OCI-LY1 (cell line): ENCODE results near the gene CLOCK.

Source experiments
- CTCF ChIP-seq: fragments of 200-600 bp; sonication (generic), shearing (Covaris generic); IDR thresholded peaks from 2 replicates; pipeline ENCODE4 v1.5.1; 2017; ENCODE audit warnings: mild to moderate bottlenecking, antibody characterized with exemption, low read length, moderate library complexity, mixed read lengths
- EZH2 ChIP-seq: fragments of 200-600 bp; sonication (generic), shearing (Covaris generic); IDR thresholded peaks from 2 replicates; pipeline ENCODE4 v1.8.0; 2017; ENCODE audit warnings: borderline replicate concordance, mixed run types, mild to moderate bottlenecking, antibody characterized with exemption, low read length, moderate library complexity, mixed read lengths

- no peak for TF ChIP-seq CTCF
- TF ChIP-seq EZH2 = no peak
Measured at GRCh38 chr4:55407764-55408163, 138.9 kb downstream of the CLOCK start.
